AG08395 (cell line): Measurements from ENCODE around the gene ACR.
A peak's percentile ranks its signal among the peaks of the same experiment; 100 is the strongest.

ENCODE experiments used
- DNase-seq: peaks from one replicate; pipeline ENCODE4 v3.0.0; 2012; ENCODE audit warnings: mixed read lengths, low spot score

ACR gene

GRCh38 chr22:50737728-50738648, at the start of gene ACR:
Gene ACR (plus strand): TSS chr22:50738204. CDS start chr22:50738236, 32 bp downstream.
- DNase-seq = no peak

DNA sequence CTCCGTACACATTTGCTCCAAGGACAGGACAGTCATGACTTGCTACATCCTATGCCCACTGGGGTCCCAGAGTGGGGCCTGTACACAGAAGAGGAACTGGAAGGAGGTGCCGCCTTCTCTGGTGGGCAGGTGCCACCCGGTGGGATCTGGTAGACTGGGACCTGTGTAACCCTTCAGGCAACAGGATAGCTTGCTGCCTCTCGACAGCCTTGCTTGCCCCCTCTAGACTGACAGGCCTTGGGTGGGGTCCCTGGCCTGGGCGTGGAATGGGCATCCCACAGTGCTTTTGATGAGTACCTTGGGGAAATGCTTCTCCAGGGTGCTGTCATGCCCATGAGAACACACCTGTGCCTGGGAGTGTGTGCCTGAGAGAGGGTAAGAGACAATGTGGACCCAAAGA, 49.6 kb upstream of the ACR start:
- DNase-seq = no peak

- no peak for DNase-seq
Observed at GRCh38 chr22:50691521-50691920, 46.5 kb upstream of the ACR start.

GRCh38 chr22:50693462-50693861, 44.5 kb upstream of the ACR start:
- DNase-seq = no peak

DNA sequence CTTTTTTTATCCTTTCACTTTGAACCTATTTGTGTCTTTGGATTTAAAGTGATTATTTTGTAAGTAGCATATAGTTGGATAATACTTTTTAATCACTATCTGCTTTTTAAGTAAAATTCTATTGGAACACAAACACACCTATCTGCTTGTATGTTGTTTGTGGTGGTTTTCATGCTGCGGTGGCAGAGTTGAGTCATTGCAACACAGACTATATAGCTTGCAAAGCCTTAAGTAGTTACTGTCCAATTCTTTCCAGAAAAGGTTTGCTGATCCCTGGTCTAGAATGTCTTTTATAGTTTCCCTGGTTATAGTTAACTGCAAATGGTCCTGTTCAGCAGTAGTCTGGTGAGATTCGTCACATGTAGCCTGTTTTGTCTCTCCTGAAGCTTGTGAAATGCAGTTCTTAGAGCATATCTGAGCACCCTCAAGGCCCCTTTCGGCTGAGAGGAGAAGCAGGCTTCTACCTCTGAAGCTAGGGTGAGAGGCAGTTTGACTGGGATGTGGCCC, 43.9 kb upstream of the ACR start:
- DNase-seq = no peak

GRCh38 chr22:50694766-50695420, 43.1 kb upstream of the ACR start:
- DNase-seq = no peak

GRCh38 chr22:50695421-50696250, 42.4 kb upstream of the ACR start:
- DNase-seq = no peak

DNA sequence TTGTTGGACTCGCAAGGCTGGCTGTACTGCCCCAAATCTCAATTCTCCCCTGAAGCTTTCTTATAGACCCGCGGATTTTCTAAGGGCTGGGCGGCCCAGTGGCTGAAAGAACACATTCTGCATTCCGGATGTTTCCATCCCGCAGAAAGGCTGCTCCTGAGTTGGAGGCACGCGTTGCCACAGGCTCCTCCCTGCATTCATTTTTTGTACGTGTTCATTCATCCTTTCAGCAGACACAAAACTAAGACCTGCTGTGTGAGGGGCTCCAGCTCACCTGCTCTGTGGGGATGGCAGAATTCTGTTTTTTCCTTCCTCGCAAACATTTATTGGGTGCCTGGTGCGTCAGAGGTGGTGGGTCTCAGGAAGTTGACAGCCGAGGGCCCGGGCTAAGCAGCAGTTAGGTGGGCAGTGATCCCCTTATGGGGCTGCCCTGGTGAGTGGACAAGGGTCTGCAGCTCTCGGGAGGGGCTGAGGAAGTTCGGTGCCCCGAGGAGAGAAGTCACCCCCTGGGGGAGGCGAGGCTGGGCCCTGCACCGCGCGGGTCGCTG, 41.7 kb upstream of the ACR start:
- no peak for DNase-seq

- peak; percentile 70 for DNase-seq
Observed at GRCh38 chr22:50696799-50697561, 41.0 kb upstream of the ACR start.

DNA sequence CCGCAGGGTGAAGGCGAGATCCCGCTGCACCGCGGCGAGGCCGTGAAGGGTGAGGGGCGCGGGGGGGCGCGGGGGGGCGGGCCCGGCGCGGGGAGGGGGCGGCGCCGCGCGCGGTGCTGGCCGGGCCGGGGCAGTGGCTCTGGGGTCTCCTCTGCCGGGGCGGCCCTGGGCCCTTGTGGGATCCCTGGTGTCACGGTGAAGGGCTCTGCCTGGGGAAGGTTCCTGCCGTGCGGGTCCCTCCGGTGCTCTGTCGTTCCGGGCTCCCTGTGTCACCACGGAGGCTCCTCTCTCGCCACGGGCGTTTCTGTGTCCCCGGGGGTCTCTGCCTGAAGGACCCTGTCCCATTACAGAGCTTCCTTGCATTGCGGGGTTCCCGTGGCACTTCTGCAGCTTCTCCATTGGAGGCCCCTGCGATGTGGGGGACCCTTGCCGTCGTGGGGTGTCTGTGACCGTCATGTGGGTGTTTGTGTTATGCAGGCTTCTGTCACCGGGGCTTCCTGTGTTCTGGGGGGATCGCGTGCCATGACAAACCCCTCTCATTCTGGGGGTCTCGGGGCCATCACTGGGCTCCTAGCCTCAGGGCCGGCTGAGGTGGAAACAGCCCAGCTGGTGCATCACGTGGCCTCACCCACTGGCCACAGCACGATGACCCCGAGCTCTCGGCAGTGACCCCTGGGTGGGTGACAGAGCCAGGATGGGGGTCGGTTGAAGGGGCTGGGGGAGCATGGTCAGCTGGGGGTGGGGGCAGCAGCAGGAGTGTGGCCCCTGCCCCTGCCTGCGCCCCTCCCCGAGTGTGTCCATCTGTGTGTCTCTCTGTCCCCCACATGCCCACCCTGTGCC, 40.1 kb upstream of the ACR start:
- DNase-seq = no peak

GRCh38 chr22:50698546-50698945, 39.5 kb upstream of the ACR start:
- no peak for DNase-seq

DNA sequence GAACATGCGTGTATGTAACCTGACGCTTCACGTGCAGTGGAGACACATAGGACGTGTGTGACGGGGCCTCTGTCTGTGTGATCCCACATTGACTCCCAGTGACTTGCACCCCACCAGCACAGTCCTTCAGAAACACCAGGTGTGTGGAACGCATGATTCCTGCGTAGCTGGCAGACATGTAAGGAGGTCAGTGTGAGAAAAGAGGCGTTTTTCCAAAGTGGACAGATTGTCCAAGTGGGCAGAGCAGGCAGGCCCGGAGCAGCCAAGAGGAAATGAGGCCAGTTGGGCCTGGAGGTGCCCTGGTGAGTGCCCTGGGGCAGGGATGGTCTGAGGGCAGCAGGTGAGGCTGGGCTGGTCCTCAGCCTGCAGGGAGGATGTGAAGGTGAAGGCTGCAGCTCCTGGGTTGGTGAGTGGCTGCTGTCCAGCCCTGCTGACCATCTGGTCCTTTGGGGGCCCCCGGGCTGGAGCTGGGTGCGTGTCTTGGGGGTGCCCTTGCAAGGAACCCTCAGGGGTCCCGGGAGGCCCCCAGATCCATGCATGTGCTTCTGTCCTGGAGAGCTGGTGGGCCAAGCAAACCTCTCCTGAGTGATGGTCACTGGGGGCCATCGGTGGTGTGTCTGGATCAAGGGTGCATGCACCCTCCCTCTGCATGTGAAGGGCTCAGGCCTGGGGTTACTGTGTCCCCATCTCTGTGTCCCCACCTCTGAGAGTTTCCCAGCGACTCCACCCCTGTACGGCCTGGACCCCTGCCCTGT, 38.8 kb upstream of the ACR start:
- DNase-seq = no peak

DNA sequence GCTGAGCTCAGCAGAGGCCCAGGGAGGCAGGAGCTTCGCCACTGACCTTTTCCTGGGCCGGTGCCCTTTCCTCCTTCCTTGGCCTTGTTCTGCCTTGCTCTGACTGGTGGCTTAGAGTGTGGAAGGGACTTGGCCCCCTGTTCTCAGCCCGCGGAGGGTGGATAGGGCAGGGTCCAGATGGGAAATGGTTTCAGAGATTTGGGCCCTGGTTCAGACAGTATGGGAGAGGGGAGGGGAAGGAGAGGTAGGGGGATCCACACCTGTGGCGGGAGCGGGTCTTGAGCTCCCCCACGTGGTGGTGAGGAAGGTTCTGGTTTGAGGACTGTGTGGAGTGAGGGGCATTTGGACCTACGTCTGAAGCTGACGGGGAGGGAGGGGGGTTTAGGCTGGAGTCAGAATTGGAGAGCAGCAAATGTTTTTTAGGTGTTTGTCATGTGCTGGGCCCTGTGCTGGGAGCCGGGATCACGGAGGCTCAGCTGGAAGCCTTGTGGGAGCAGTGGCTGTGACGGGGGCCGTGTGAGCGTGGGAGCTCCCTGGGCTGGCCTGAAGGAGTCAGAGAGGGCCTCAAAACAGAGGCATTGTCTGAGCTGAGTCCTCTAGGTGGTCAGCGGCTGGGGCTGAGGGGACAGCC, 38.1 kb upstream of the ACR start:
- DNase-seq = no peak

- DNase-seq = no peak
Observed at GRCh38 chr22:50700387-50701075, 37.5 kb upstream of the ACR start.

GRCh38 chr22:50701076-50701419, 37.0 kb upstream of the ACR start:
- no peak for DNase-seq

DNA sequence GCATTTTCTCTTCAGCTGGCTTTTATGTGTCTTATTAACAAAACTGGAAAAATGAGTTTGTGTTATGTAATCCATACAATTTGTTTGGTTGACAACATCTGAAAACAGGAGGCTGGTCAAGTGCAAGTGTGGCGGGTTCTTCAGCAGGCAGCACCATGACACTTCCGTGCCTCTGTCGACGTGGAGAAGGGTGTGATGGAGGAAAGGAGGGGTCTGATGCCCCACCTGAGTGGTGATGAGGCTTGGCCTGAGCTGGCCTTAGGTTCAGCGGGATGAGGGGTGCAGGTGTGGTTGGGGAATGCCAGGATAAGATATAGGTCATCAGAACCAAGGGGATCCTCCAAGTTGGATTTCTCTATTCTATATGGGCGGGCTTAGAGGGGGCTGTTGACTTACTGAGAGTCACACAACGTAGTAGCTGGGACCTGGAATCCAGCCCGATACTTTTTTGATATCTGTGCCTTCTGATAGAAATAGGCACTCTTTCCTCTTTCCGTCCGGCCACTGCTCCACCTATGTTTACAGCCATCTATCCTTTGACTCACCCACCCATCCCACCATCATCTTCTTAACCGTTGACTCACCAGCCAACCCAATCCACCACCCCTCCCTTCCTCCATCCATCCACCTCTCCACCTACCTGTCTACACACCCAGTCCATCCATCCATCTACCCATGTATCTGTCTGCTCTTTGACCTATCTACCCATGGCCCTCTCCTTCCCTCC, 36.4 kb upstream of the ACR start:
- no peak for DNase-seq

DNA sequence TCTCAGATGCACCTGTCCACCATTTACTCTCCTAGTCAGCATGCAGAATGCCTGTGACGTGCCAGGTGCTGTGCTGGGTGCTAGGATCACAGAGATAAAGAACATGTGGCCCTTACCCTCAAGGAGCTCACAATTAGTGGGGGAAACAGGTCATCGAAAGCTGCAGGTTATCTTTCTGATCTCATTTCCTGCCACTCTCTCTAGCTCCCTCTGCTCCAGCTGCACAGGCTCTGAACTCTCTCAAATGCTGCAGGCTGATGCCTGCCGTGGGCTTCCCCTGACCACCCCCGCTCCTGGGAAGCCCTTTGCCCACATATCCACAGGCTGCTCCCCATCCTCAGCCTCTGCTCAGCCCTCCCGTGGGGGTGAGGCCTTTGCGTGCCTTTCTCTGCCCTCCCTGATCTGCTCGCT, 35.7 kb upstream of the ACR start:
- DNase-seq = no peak
